SK-N-SH (cell line): ENCODE data around the gene KRTAP4-5. TPM values are rescaled to one million over a fixed set of nuclear protein-coding genes. Genes with fewer than 3 reads are reported as not detected.
"Not testable (repeated sequence)": the region's sequence is repeated elsewhere in the genome, so short reads cannot be mapped to it uniquely, and the experiment has no call there.

ENCODE experiments used
- CTCF ChIA-PET: fragments of 300-600, 350-600 bp; formaldehyde crosslinking; extraction: SDS; loops from one replicate; lab custom pipeline; 2021; lab: Yijun Ruan, JAX
- POLR2A ChIA-PET: fragments of 350-600 bp; sonication (Branson Sonifier 250); formaldehyde crosslinking; extraction: SDS; loops from one replicate; lab custom pipeline; 2020; ENCODE audit warnings: antibody characterized with exemption, inconsistent platforms; lab: Yijun Ruan, JAX
- DNase-seq: peaks from one replicate; pipeline ENCODE4 v3.0.0; 2012
- H2AFZ ChIP-seq: fragments of 200-600 bp; sonication (generic); 2 replicates; pipeline ENCODE4 v1.8.1; 2016; ENCODE audit warnings: antibody characterized with exemption, mild to moderate bottlenecking, low read depth
- H3F3A ChIP-seq: fragments of 200-600 bp; sonication (generic); replicated peaks from 2 replicates; pipeline ENCODE3; 2016; ENCODE audit warnings: antibody characterized with exemption, mild to moderate bottlenecking; ENCODE audit not compliant: insufficient read depth
- H3K27ac ChIP-seq, 2 experiments: fragments of 200-500 bp in 1 of 2; fragments of 200-600 bp in 1 of 2; sonication (Bioruptor generic) in 1 of 2; sonication (generic), shearing (Covaris generic) in 1 of 2; 2 replicates each; pipeline versions ENCODE4 v1.5.1 to v1.6.1; 2014 to 2016; ENCODE audit warnings: low read depth in 2 of 2, inconsistent platforms in 1 of 2, low read length in 1 of 2, mild to moderate bottlenecking in 1 of 2, mixed read lengths in 1 of 2
- H3K27me3 ChIP-seq: fragments of 200-600 bp; sonication (generic), shearing (Covaris generic); 2 replicates; pipeline ENCODE4 v1.6.1; 2016; ENCODE audit warnings: mixed run types; ENCODE audit not compliant: insufficient read depth
- H3K36me3 ChIP-seq, 2 experiments: fragments of 200-500 bp in 1 of 2; fragments of 200-600 bp in 1 of 2; sonication (Bioruptor generic) in 1 of 2; sonication (generic) in 1 of 2; replicated peaks in 1 of 2; 2 replicates each; pipeline versions ENCODE3 to v1.5.1; 2014 to 2016; ENCODE audit warnings: low read length in 1 of 2, mild to moderate bottlenecking in 1 of 2; ENCODE audit not compliant: insufficient read depth in 2 of 2, control insufficient read depth in 1 of 2
- H3K4me1 ChIP-seq, 2 experiments: fragments of 200-500 bp in 1 of 2; fragments of 200-600 bp in 1 of 2; sonication (Bioruptor generic) in 1 of 2; sonication (generic), shearing (Covaris generic) in 1 of 2; 2 replicates each; pipeline versions ENCODE4 v1.5.1 to v1.6.1; 2014 to 2016; ENCODE audit warnings: low read depth in 1 of 2, low read length in 1 of 2, mixed run types in 1 of 2; ENCODE audit not compliant: insufficient read depth in 2 of 2, control insufficient read depth in 1 of 2
- H3K4me2 ChIP-seq: fragments of 200-600 bp; sonication (generic), shearing (Covaris generic); 2 replicates; pipeline ENCODE4 v1.6.1; 2017; ENCODE audit warnings: mixed run types
- H3K4me3 ChIP-seq, 2 experiments: fragments of 200-500 bp in 1 of 2; fragments of 200-600 bp in 1 of 2; sonication (Bioruptor generic) in 1 of 2; sonication (generic), shearing (Covaris generic) in 1 of 2; 2 replicates each; pipeline versions ENCODE4 v1.5.1 to v1.8.1; 2014 to 2016; ENCODE audit warnings: low read depth in 2 of 2, inconsistent platforms in 1 of 2, low read length in 1 of 2, mild to moderate bottlenecking in 1 of 2, mixed read lengths in 1 of 2, moderate library complexity in 1 of 2
- H3K79me2 ChIP-seq: fragments of 200-600 bp; sonication (generic); 2 replicates; pipeline ENCODE4 v1.8.1; 2017; ENCODE audit warnings: mild to moderate bottlenecking; ENCODE audit not compliant: insufficient read depth
- H3K9ac ChIP-seq: fragments of 200-600 bp; sonication (generic); 2 replicates; pipeline ENCODE4 v1.6.1; 2017; ENCODE audit warnings: mixed run types
- H3K9me2 ChIP-seq: fragments of 200-600 bp; sonication (generic); 2 replicates; pipeline ENCODE4 v1.6.1; 2017; ENCODE audit warnings: mixed run types
- H3K9me3 ChIP-seq: fragments of 200-600 bp; sonication (generic); 2 replicates; pipeline ENCODE4 v1.6.1; 2017; ENCODE audit warnings: mixed run types, mild to moderate bottlenecking, moderate library complexity
- H4K20me1 ChIP-seq: fragments of 200-600 bp; sonication (generic); 2 replicates; pipeline ENCODE4 v1.6.1; 2017; ENCODE audit warnings: mild to moderate bottlenecking, mixed run types; ENCODE audit not compliant: insufficient read depth
- ELF1 ChIP-seq: IDR thresholded peaks from 2 replicates; pipeline ENCODE4 v1.4.0; 2012
- FOSL2 ChIP-seq: IDR thresholded peaks from 2 replicates; pipeline ENCODE4 v1.4.0; 2012; ENCODE audit warnings: low read depth, mild to moderate bottlenecking, moderate library complexity, borderline replicate concordance
- JUND ChIP-seq: IDR thresholded peaks from 2 replicates; pipeline ENCODE4 v1.4.0; 2012
- MAX ChIP-seq: IDR thresholded peaks from 2 replicates; pipeline ENCODE4 v1.4.0; 2012; ENCODE audit warnings: low read depth
- NFIC ChIP-seq: IDR thresholded peaks from 2 replicates; pipeline ENCODE4 v1.4.0; 2012; ENCODE audit warnings: borderline replicate concordance
- SIN3A ChIP-seq: IDR thresholded peaks from 2 replicates; pipeline ENCODE4 v1.6.1; 2012; ENCODE audit warnings: low read depth, mild to moderate bottlenecking, low read length, moderate library complexity, borderline replicate concordance
- SMC3 ChIP-seq: IDR thresholded peaks from 2 replicates; pipeline ENCODE4 v1.6.1; 2012; ENCODE audit warnings: low read depth, low read length, improper control_type of control experiment
- TCF12 ChIP-seq: IDR thresholded peaks from 2 replicates; pipeline ENCODE4 v1.4.0; 2012
- TEAD4 ChIP-seq: IDR thresholded peaks from 2 replicates; pipeline ENCODE4 v1.4.0; 2012; ENCODE audit warnings: mild to moderate bottlenecking, borderline replicate concordance; ENCODE audit not compliant: insufficient read depth
- USF1 ChIP-seq: IDR thresholded peaks from 2 replicates; pipeline ENCODE4 v1.4.0; 2012; ENCODE audit warnings: low read depth, borderline replicate concordance
- YY1 ChIP-seq: IDR thresholded peaks from 2 replicates; pipeline ENCODE4 v1.4.0; 2012; ENCODE audit warnings: low read depth, mild to moderate bottlenecking
- ZBTB33 ChIP-seq: IDR thresholded peaks from 2 replicates; pipeline ENCODE4 v1.4.0; 2012; ENCODE audit warnings: low read depth, borderline replicate concordance
- WGBS: methylation state at CpG from one replicate; pipeline ENCODE4 v1.1.6; 2017; ENCODE audit warnings: low lambda C conversion rate; 5-methylcytosine and 5-hydroxymethylcytosine counted together
- polyA plus RNA-seq, 3 experiments: library from polyadenylated mRNA; depleted of rRNA; stranded (reverse); fragments of >200 nt; gene quantifications; 2 replicates each; pipeline ENCODE4 v1.2.3, GENCODE V29; 2012
- TF ChIP-seq, protein P1 (sequence below): fragments of 200-600 bp; sonication (generic); IDR thresholded peaks from 2 replicates; pipeline ENCODE4 v1.6.1; 2017; ENCODE audit warnings: antibody characterized with exemption, mild to moderate bottlenecking, moderate library complexity
- TF ChIP-seq, protein P2 (sequence below): fragments of 150-350 bp; IDR thresholded peaks from 2 replicates; pipeline ENCODE4 v1.6.1; 2016; ENCODE audit warnings: mild to moderate bottlenecking, low read depth, low read length

Gene KRTAP4-5
- polyA plus RNA-seq, 1 of the 3 experiments (the other 2 are of a cell fraction) = not detected

DNA sequence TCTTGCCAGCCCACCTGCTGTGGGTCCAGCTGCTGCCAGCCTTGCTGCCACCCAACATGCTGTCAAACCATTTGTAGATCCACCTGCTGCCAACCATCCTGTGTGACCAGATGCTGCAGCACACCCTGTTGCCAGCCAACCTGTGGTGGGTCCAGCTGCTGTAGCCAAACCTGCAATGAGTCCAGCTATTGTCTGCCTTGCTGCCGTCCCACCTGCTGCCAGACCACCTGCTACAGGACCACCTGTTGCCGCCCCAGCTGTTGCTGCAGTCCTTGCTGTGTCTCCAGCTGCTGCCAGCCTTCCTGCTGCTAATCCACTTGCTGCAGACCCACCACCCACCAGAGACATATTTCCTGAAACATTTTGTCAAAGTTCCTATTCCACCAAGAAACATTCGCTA, 40.7 kb upstream of the KRTAP4-5 start:
- Histone ChIP-seq H3K4me1 (no peaks in the 10 kb centered on the region), H3F3A (no peaks in the 10 kb centered on the region), H3K9me2 (no peaks in the 10 kb centered on the region), H3K9ac (no peak overlapping the region), H3K27ac (no peak overlapping the region), H2AFZ (no peak overlapping the region), H3K9me3 (no peaks in the 10 kb centered on the region), H3K36me3 (no peaks in the 10 kb centered on the region), H3K4me2 (no peak overlapping the region), H3K79me2 (no peaks in the 10 kb centered on the region), H3K4me3 (no peak overlapping the region), H3K27me3 (peaks cover 12% of the 10 kb centered on the region; the same call in 1 of the 2 replicates), H4K20me1 (no peaks in the 10 kb centered on the region)
- WGBS = 6% methylated on average over 3 of the region's 3 CpGs
- ChIA-PET CTCF (no interaction called here), POLR2A (no interaction called here)
- TF ChIP-seq, protein P1, sequence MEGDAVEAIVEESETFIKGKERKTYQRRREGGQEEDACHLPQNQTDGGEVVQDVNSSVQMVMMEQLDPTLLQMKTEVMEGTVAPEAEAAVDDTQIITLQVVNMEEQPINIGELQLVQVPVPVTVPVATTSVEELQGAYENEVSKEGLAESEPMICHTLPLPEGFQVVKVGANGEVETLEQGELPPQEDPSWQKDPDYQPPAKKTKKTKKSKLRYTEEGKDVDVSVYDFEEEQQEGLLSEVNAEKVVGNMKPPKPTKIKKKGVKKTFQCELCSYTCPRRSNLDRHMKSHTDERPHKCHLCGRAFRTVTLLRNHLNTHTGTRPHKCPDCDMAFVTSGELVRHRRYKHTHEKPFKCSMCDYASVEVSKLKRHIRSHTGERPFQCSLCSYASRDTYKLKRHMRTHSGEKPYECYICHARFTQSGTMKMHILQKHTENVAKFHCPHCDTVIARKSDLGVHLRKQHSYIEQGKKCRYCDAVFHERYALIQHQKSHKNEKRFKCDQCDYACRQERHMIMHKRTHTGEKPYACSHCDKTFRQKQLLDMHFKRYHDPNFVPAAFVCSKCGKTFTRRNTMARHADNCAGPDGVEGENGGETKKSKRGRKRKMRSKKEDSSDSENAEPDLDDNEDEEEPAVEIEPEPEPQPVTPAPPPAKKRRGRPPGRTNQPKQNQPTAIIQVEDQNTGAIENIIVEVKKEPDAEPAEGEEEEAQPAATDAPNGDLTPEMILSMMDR = no peak
- TF ChIP-seq, protein P2, sequence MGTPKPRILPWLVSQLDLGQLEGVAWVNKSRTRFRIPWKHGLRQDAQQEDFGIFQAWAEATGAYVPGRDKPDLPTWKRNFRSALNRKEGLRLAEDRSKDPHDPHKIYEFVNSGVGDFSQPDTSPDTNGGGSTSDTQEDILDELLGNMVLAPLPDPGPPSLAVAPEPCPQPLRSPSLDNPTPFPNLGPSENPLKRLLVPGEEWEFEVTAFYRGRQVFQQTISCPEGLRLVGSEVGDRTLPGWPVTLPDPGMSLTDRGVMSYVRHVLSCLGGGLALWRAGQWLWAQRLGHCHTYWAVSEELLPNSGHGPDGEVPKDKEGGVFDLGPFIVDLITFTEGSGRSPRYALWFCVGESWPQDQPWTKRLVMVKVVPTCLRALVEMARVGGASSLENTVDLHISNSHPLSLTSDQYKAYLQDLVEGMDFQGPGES = no peak
- TF ChIP-seq JUND (no peak), FOSL2 (no peak), ZBTB33 (no peak), ELF1 (no peak), SIN3A (no peak), MAX (no peak), USF1 (no peak), TEAD4 (no peak), SMC3 (no peak), NFIC (no peak), TCF12 (no peak), YY1 (no peak)
- no peak for DNase-seq

DNA sequence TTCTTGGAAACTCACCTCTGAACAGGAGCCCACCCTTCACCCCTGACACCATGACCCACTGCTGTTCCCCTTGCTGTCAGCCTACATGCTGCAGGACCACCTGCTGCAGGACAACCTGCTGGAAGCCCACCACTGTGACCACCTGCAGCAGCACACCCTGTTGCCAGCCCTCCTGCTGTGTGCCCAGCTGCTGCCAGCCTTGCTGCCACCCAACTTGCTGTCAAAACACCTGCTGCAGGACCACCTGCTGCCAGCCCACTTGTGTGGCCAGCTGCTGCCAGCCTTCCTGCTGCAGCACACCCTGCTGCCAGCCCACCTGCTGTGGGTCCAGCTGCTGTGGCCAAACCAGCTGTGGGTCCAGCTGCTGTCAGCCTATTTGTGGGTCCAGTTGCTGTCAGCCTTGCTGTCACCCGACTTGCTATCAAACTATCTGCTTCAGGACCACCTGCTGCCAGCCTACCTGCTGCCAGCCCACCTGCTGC, 40.3 kb upstream of the KRTAP4-5 start, which contains the start of gene KRTAP9-1:
Gene KRTAP9-1, plus strand, starts transcription at position 51 of the 482 bp plus-strand sequence. Its CDS starts 0 bp downstream, at position 51.
- H4K20me1 ChIP-seq, H3K9ac ChIP-seq, H3K9me3 ChIP-seq, H3F3A ChIP-seq, CTCF ChIA-PET, H3K27ac ChIP-seq, H3K4me3 ChIP-seq, H3K9me2 ChIP-seq, H3K79me2 ChIP-seq, H3K4me2 ChIP-seq, H2AFZ ChIP-seq, H3K36me3 ChIP-seq, POLR2A ChIA-PET, DNase-seq, H3K4me1 ChIP-seq: not testable (repeated sequence)
- no CpG with 5 or more reads among the region's 1 CpG for WGBS
- peaks cover 12% of the 10 kb centered on the region; the same call in 1 of the 2 replicates for H3K27me3 ChIP-seq
